Activated CD4-positive, alpha-beta T cell treated with anti-CD3 and anti-CD28 coated beads for 1 hour (primary cell): Measurements from ENCODE around the gene SRRD.
A peak's percentile ranks its signal among the peaks of the same experiment; 100 is the strongest.

Source experiments
- DNase-seq: peaks from one replicate; pipeline ENCODE4 v3.0.0-alpha.2; 2020

The SRRD gene

GRCh38 chr22:26484360-26484706, 656 bp downstream of the SRRD start:
- no peak for DNase-seq

GRCh38 chr22:26485013-26485412, 1.3 kb downstream of the SRRD start:
- DNase-seq = no peak

- no peak for DNase-seq
These were observed 2.2 kb downstream of the SRRD start for GRCh38 chr22:26485806-26486390.

- no peak for DNase-seq
These were observed 2.7 kb downstream of the SRRD start for GRCh38 chr22:26486394-26486793.

GRCh38 chr22:26487996-26488395, 4.3 kb downstream of the SRRD start:
- DNase-seq = no peak

- no peak for DNase-seq
These were observed 5.9 kb downstream of the SRRD start for GRCh38 chr22:26489447-26490036.

GRCh38 chr22:26492220-26492619, 8.5 kb downstream of the SRRD start:
- DNase-seq = no peak

GRCh38 chr22:26494506-26494905, 10.8 kb downstream of the SRRD start:
- no peak for DNase-seq

GRCh38 chr22:26496456-26496855, 12.8 kb downstream of the SRRD start:
- no peak for DNase-seq

GRCh38 chr22:26499188-26499703, 15.6 kb downstream of the SRRD start:
- no peak for DNase-seq

GRCh38 chr22:26501996-26502395, 18.3 kb downstream of the SRRD start:
- no peak for DNase-seq

GRCh38 chr22:26502688-26503561, 19.2 kb downstream of the SRRD start:
- DNase-seq = peak; percentile 24

- DNase-seq = no peak
These were observed 20.1 kb downstream of the SRRD start for GRCh38 chr22:26503758-26504157.

GRCh38 chr22:26508148-26508547, 24.5 kb downstream of the SRRD start:
- DNase-seq = no peak

- DNase-seq = peak; percentile 82
These were observed 28.6 kb downstream of the SRRD start, which contains the start of gene TFIP11 for GRCh38 chr22:26512149-26512793. TFIP11 (minus strand) TSS chr22:26512473; CDS start chr22:26510272, 2,201 bp downstream.

- DNase-seq = no peak
These were observed 30.2 kb downstream of the SRRD start for GRCh38 chr22:26513838-26514237.

- DNase-seq = no peak
These were observed 30.9 kb downstream of the SRRD start for GRCh38 chr22:26514419-26515161.

- no peak for DNase-seq
These were observed 32.3 kb downstream of the SRRD start for GRCh38 chr22:26515931-26516330.

- no peak for DNase-seq
These were observed 32.8 kb downstream of the SRRD start for GRCh38 chr22:26516503-26516902.

GRCh38 chr22:26517429-26517828, 33.8 kb downstream of the SRRD start:
- no peak for DNase-seq

- no peak for DNase-seq
These were observed 38.3 kb downstream of the SRRD start for GRCh38 chr22:26522012-26522411.

- DNase-seq = no peak
These were observed 38.9 kb downstream of the SRRD start for GRCh38 chr22:26522592-26522991.

GRCh38 chr22:26524870-26525269, 41.2 kb downstream of the SRRD start:
- no peak for DNase-seq
